NCI-H510A treated with DMSO at 0.1 percent for 48 hours (cell line): ENCODE data around the gene PRSS48.
A peak's percentile ranks its signal among the peaks of the same experiment; 100 is the strongest.
"Not testable (repeated sequence)": the region's sequence is repeated elsewhere in the genome, so short reads cannot be mapped to it uniquely, and the experiment has no call there.

Experiments used
- DNase-seq: peaks from one replicate; lab custom pipeline; 2025; lab: John Stamatoyannopoulos, UW

The PRSS48 gene

DNA sequence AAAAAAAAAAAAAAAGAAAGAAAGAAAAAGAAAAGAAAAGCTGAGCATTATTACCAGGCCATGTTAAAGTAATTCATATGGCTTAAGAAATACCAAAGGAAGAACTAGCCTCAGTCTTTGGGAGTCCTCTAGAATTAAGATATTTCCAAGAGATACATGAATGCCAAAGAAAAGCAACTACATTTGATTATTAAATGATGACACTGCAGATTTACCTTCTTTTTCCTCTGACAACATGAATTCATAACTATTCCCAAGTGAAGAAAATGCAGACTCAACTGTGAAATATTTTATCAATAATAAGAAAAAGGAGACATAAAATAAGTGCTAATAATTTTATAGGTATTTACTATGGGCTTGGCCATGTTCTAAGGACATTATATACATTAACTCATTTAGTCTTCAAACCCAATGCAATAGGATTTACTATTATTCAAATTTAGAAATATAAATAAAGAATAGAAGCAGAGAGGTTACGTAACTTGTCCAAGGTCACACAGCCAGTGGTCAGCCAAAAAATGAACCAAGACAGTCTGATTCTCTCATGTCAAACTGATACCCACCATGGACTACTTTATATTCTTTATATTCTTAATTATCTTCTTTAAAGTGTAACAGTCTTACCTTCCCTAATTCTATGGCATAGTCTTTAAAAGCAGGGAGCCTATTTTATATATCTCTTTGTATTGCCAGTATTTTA lies 41.5 kb downstream of the PRSS48 start:
- no peak for DNase-seq

DNA sequence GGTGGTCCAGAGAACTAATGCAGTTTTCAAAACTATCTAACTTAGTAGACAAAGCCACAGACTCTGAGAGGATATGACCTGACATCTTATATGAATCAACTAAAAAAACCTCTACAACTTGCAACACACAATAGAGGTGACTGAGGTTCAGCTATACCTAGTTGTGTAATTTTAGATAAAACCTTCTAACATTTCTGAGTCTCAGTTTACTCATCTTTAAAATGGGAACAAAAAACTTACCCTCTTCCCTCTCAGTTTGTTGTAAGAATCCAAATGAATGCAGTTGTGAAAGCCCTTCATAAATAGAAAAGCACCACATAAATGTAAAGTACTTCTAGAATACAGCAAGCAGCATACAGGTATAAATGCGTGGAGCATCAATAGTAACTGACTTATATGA lies 42.5 kb downstream of the PRSS48 start:
- no peak for DNase-seq

GRCh38 chr4:151321586-151321985 lies 44.6 kb downstream of the PRSS48 start:
- no peak for DNase-seq

DNA sequence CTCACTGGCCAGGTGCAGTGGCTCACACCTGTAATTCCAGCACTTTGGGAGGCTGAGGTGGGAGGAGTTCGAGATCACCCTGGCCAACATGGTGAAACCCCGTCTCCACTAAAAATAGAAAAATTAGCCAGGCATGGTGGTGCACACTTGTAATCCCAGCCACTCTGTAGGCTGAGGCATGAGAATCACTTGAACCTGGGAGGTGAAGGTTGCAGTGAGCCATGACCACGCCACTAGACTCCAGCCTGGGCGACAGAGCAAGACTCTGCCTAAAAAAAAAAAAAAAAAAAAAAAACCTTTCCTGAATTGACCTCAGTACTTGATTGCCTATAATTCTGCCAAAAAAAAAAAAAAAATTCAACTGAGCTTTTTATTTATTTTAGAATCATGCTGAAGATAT lies 45.2 kb downstream of the PRSS48 start:
- not testable (repeated sequence) for DNase-seq

GRCh38 chr4:151322570-151322969 lies 45.6 kb downstream of the PRSS48 start:
- no peak for DNase-seq

GRCh38 chr4:151323667-151324066 lies 46.7 kb downstream of the PRSS48 start:
- peak; percentile 5 for DNase-seq

DNA sequence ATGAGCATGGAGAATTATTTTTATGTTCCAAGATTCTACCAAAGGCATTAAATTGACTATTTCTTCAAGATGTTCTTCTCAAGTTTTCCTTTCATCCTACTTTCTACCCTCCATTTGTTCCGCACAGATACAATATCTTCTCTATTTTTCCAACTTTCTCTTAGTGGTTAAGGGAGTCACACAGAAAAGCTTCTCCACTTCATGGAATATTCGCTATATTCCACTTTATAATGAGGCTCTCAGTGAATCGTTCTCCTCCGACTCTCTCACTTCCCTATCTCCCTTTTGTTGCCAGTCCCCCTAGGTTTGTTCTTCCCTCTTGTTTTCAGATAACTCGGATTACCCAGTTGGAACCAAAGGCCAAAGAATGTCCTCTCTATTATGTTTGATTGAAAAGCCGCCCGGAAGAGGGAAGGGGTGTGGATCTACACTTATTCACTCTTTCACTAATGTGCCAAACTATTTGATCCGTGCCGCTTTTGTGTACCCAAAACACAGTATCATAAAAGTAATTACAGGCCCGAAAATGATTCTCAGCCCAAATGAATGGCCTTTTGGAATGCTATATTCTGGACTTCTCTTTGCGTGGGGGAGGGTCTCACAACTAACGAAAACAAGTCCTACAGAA lies 47.3 kb downstream of the PRSS48 start:
- DNase-seq, result peak; percentile 18

- no peak for DNase-seq
Observed at GRCh38 chr4:151324752-151325110, 47.8 kb downstream of the PRSS48 start.

DNA sequence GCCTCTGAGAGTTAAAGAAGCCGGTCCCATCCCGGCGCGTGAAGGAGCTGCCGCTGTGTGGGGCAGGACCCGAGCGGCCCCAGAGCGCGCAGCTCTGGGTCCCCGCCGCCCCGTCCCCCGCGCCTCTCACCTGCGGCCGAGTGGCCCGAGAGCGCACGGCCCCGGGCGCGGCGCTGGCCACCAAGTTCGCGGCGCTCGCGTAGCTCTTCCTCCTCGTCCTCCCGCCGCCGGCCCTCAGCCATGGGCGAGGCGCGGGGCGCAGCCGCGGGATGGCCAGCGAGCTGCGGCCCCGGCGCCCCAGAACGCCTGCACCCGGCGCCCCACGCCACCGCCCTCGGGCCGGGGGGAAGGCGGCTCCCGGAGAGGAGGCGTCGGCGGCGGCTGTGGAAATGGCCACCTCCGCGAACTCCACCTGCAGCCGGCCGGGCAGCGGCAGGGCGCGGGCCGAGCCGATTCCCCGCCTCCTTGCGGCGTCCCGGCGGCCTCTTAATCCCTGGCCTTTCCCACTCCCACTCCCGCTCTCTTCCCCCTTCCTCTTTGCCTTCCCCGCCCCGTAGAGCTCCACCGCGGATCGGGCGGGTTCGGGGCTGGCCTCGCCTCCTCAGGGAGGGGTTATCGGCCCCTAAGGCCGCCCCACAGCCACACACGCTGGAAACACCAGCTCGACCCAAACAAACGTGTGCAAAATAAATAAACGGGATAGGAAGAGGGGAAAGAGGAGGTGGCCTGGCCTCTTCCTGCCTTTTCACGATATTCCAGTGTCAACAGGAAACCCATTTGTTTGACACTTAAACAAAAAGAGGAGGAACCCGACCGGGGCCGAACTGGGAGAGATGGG lies 48.4 kb downstream of the PRSS48 start, which contains the start of gene SH3D19:
Gene SH3D19, minus strand, starts transcription at position 495 of the 838 bp plus-strand sequence. Its CDS starts 253 bp downstream, at position 242.
- peak; percentile 62 for DNase-seq

- no peak for DNase-seq
Observed at GRCh38 chr4:151325949-151326246, 48.9 kb downstream of the PRSS48 start.

DNA sequence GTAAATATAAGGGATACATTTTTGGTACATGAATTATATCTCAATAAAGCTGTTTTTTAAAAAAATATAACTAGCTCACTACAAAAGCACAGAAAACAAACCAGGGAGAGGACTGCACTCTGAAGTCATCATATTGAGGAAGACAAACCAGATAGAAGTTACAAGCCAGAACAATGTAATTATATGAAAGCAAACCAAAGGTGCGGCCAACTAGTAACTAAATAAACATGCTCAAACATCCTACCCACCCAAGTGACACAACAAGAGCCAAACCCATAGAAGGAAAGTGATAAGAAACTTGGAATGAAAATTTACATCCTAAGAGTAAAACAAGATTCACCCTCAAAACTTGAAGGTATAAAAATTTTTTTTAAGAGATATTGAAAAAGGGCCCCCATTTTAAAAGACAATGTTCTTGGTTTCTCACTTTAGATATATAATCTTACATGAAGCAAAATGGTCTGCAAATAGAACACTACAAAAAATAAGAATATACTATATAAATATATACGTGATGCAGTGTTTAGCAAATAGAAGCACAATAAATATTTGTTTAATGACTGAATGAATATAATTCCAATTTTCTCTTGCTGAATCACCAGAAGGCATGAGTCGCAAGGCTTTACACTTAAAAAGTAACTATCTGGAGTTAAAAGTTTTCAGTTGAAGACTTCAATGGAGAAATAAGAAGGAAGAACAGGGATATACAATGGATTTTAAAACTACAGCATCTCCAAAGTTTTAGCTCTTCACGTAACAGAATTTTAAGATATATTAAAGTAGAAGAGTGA lies 52.5 kb downstream of the PRSS48 start:
- DNase-seq, result no peak

GRCh38 chr4:151331276-151332042 lies 54.5 kb downstream of the PRSS48 start:
- DNase-seq, result no peak

DNA sequence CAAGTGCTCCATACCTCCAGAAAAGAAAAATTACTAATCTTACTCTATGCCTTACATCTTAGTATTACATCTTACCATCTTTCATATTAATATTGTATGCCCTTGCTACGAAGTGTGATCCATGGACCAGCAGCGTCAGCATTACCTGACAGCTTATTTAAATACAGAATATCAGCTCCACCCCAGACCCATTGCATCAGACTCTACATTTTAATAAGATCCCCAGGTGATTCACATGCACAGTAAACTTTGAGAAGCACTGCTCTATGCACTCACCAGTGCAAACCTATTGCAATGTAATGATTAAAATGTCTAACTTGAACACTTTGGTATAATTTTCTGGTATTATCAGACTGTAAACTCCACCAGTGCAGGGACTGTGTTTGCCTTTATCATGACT lies 62.5 kb downstream of the PRSS48 start:
- no peak for DNase-seq

DNA sequence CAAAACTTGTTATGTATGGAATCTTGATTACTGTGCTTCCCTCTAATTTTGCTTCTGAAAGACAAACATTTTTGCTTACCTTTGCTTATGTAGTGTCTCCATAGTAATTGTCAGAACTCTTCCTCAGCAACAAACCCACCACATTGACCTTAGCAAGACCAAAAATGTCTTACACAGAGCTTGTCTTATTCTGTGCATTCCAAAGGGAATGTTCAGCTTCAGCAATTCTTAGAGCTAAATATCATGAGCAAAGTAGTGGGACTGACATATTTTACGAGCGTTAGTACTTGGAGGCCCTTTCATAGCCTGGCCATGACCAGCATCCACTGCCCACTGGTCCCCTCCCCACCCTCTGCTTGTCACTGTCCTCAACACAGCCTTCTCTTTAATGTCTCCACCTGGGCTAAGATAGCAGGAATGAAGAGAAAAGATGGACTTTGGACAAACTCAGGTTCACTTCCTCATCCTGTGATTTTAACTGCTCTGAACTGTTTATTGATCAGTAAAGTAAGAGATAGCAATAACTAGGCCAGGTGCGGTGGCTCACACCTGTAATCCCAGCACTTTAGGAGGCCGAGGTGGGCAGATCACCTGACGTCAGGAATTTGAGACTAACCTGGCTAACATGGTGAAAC lies 63.9 kb downstream of the PRSS48 start:
- no peak for DNase-seq
